Karpas-422 (cell line): ENCODE results near the gene PTPN23. TPM values are rescaled to one million over a fixed set of nuclear protein-coding genes. Genes with fewer than 3 reads are reported as not detected.
A peak's percentile ranks its signal among the peaks of the same experiment; 100 is the strongest.

Experiments
- DNase-seq: peaks from one replicate; pipeline ENCODE4 v3.0.0-alpha.2; 2015
- H2AFZ ChIP-seq: fragments of 200-600 bp; sonication (generic); 2 replicates; pipeline ENCODE4 v1.6.1; 2014; ENCODE audit warnings: antibody characterized with exemption, low read length, mixed read lengths
- H3K27ac ChIP-seq: fragments of 200-600 bp; sonication (generic); 2 replicates; pipeline ENCODE4 v1.5.1; 2014; ENCODE audit warnings: mild to moderate bottlenecking, low read length, moderate library complexity
- H3K27me3 ChIP-seq: fragments of 200-600 bp; sonication (generic); 2 replicates; pipeline ENCODE4 v1.6.1; 2014; ENCODE audit warnings: low read length, mixed read lengths
- H3K36me3 ChIP-seq: fragments of 200-600 bp; sonication (generic); 2 replicates; pipeline ENCODE4 v1.6.1; 2014; ENCODE audit warnings: low read length, mixed read lengths; ENCODE audit not compliant: insufficient read depth
- H3K4me1 ChIP-seq: fragments of 200-600 bp; sonication (generic); 2 replicates; pipeline ENCODE4 v1.6.1; 2014; ENCODE audit warnings: mild to moderate bottlenecking, low read length, mixed read lengths
- H3K4me2 ChIP-seq: fragments of 200-600 bp; sonication (generic); 2 replicates; pipeline ENCODE4 v1.6.1; 2014; ENCODE audit warnings: low read length, low read depth, mild to moderate bottlenecking; ENCODE audit not compliant: poor library complexity, severe bottlenecking
- H3K4me3 ChIP-seq: fragments of 200-600 bp; sonication (generic); 2 replicates; pipeline ENCODE4 v1.5.1; 2014; ENCODE audit warnings: mild to moderate bottlenecking, antibody characterized with exemption, low read length, mixed read lengths
- H3K79me2 ChIP-seq: fragments of 200-600 bp; sonication (generic); 2 replicates; pipeline ENCODE4 v1.6.1; 2014; ENCODE audit warnings: mild to moderate bottlenecking, low read length, mixed read lengths
- H3K9ac ChIP-seq: fragments of 200-600 bp; sonication (generic); 2 replicates; pipeline ENCODE4 v1.6.0; 2014; ENCODE audit warnings: low read length
- H3K9me2 ChIP-seq: fragments of 200-600 bp; sonication (generic), shearing (Covaris generic); replicated peaks from 2 replicates; pipeline ENCODE4 v1.6.0; 2014; ENCODE audit warnings: mild to moderate bottlenecking, low read length, moderate library complexity; ENCODE audit not compliant: insufficient read depth
- H3K9me3 ChIP-seq: fragments of 300-700, 200-600 bp; sonication (generic); 2 replicates; pipeline ENCODE4 v1.6.1; 2014; ENCODE audit warnings: low read length, mixed read lengths
- H4K20me1 ChIP-seq: fragments of 200-600 bp; sonication (generic); 2 replicates; pipeline ENCODE4 v1.6.1; 2014; ENCODE audit warnings: mild to moderate bottlenecking, antibody characterized with exemption, low read length, low read depth; ENCODE audit not compliant: insufficient read depth
- total RNA-seq: library from RNA; depleted of rRNA; stranded (reverse); fragments of >200 nt; shearing (Covaris generic); gene quantifications from 2 replicates; pipeline ENCODE4 v1.2.3, GENCODE V29; 2014; ENCODE audit warnings: low replicate concordance

The PTPN23 gene
- total RNA-seq, 1 experiment from 2014 or later = 7.9 TPM

GRCh38 chr3:47377186-47377585 is 3.6 kb upstream of the PTPN23 start:
- H3K27me3 ChIP-seq = no peaks in the 10 kb centered on the region
- H3K4me3 ChIP-seq = no peak overlapping the region
- H3K36me3 ChIP-seq = no peaks in the 10 kb centered on the region
- H3K4me2 ChIP-seq = peak overlapping the region; percentile 23
- H3K27ac ChIP-seq = no peak overlapping the region
- H2AFZ ChIP-seq = no peak overlapping the region
- H3K9me3 ChIP-seq = no peaks in the 10 kb centered on the region
- H4K20me1 ChIP-seq = peaks cover 7% of the 10 kb centered on the region; the same call in 1 of the 2 replicates
- peaks cover 32% of the 10 kb centered on the region for H3K4me1 ChIP-seq
- H3K79me2 ChIP-seq = peaks cover 20% of the 10 kb centered on the region
- H3K9me2 ChIP-seq = no peaks in the 10 kb centered on the region
- peak; percentile 57 for DNase-seq
- peak overlapping the region; percentile 25 for H3K9ac ChIP-seq

DNA sequence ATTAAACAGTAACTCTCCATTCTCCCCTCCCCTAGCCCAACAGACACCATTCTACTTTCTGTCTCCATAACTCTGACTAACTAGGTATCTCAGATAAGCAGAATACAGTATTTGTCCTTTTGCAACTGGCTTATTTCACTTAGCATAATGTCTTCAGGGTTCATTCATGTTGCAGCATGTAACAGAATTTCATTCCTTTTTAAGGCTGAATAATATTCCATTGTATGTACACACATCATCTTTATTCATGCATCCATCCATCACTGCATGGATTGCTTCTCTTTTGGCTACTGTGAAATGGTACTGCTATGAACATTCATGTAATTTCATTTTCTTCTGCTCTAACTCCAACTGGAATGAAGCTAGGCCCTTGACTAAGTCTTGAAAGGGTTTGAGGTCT is 2.0 kb upstream of the PTPN23 start:
- no peak overlapping the region for H3K27ac ChIP-seq
- H3K36me3 ChIP-seq = no peaks in the 10 kb centered on the region
- H4K20me1 ChIP-seq = peaks cover 16% of the 10 kb centered on the region
- H3K79me2 ChIP-seq = peaks cover 37% of the 10 kb centered on the region
- H2AFZ ChIP-seq = no peak overlapping the region
- no peak overlapping the region for H3K9ac ChIP-seq
- no peak for DNase-seq
- H3K4me2 ChIP-seq = peak overlapping the region; percentile 94
- no peaks in the 10 kb centered on the region for H3K27me3 ChIP-seq
- H3K4me1 ChIP-seq = peaks cover 38% of the 10 kb centered on the region
- no peaks in the 10 kb centered on the region for H3K9me2 ChIP-seq
- no peaks in the 10 kb centered on the region for H3K9me3 ChIP-seq
- H3K4me3 ChIP-seq = no peak overlapping the region

DNA sequence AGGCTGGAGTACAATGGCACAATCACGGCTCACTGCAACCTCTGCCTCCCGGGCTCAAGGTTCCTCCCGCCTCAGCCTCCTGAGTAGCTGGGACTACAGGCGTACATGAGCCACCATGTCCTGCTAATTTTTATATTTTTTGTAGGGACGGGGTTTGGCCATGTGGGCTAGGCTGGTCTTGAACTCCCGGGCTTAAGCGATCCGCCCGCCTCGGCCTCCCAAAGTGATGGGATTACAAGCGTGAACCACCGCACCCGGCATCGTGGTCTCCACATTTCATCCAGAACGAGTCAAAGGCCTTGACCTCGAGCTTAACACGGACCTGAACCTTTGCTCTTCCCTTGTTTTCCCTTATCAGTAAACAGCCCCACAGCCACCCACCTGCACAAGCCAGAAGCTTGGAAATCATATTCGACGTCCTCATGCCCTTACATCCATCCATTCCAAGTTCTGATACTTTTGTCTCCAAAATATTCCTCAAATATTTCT is 1.4 kb upstream of the PTPN23 start:
- DNase-seq = no peak
- Histone ChIP-seq H3K9ac (peak overlapping the region; percentile 89), H3K79me2 (peaks cover 43% of the 10 kb centered on the region), H3K27me3 (no peaks in the 10 kb centered on the region), H3K9me2 (no peaks in the 10 kb centered on the region), H3K9me3 (no peaks in the 10 kb centered on the region), H3K4me3 (peak overlapping the region; percentile 88), H3K27ac (no peak overlapping the region), H3K4me2 (peak overlapping the region; percentile 94), H4K20me1 (peaks cover 16% of the 10 kb centered on the region), H3K4me1 (peaks cover 38% of the 10 kb centered on the region), H2AFZ (no peak overlapping the region), H3K36me3 (no peaks in the 10 kb centered on the region)

GRCh38 chr3:47380026-47380600 is 708 bp upstream of the PTPN23 start:
- H4K20me1 ChIP-seq = peaks cover 16% of the 10 kb centered on the region
- H3K4me3 ChIP-seq = peak overlapping the region; percentile 88
- peaks cover 49% of the 10 kb centered on the region for H3K79me2 ChIP-seq
- no peaks in the 10 kb centered on the region for H3K9me2 ChIP-seq
- peaks cover 38% of the 10 kb centered on the region for H3K4me1 ChIP-seq
- no peaks in the 10 kb centered on the region for H3K9me3 ChIP-seq
- H3K36me3 ChIP-seq = no peaks in the 10 kb centered on the region
- peak overlapping the region; percentile 45 for H3K27ac ChIP-seq
- peak overlapping the region; percentile 94 for H3K4me2 ChIP-seq
- no peaks in the 10 kb centered on the region for H3K27me3 ChIP-seq
- peak overlapping the region; percentile 12; the same call in 1 of the 2 replicates for H2AFZ ChIP-seq
- H3K9ac ChIP-seq = peak overlapping the region; percentile 89
- no peak for DNase-seq

- Histone ChIP-seq H3K27me3 (no peaks in the 10 kb centered on the region), H3K36me3 (0 out of 2 replicates have a peak, but pooled peaks cover 2% of the 10 kb centered on the region), H3K27ac (peak overlapping the region; percentile 77), H3K4me1 (peaks cover 38% of the 10 kb centered on the region), H2AFZ (0 out of 2 replicates have a peak overlapping the region, but pooled peaks have one; percentile 44), H3K9me2 (no peaks in the 10 kb centered on the region), H3K79me2 (peaks cover 63% of the 10 kb centered on the region), H3K9me3 (no peaks in the 10 kb centered on the region), H3K9ac (peak overlapping the region; percentile 89), H3K4me2 (peak overlapping the region; percentile 94), H4K20me1 (peaks cover 17% of the 10 kb centered on the region), H3K4me3 (peak overlapping the region; percentile 88)
- DNase-seq = peak; percentile 96
Observed at GRCh38 chr3:47381317-47382157, 716 bp downstream of the PTPN23 start.

GRCh38 chr3:47384425-47384824 is 3.6 kb downstream of the PTPN23 start:
- Histone ChIP-seq H2AFZ (no peak overlapping the region), H4K20me1 (peaks cover 29% of the 10 kb centered on the region), H3K27me3 (no peaks in the 10 kb centered on the region), H3K4me3 (no peak overlapping the region), H3K79me2 (peaks cover 92% of the 10 kb centered on the region), H3K36me3 (peaks cover 8% of the 10 kb centered on the region; the same call in 1 of the 2 replicates), H3K9me2 (no peaks in the 10 kb centered on the region), H3K4me2 (no peak overlapping the region), H3K9me3 (no peaks in the 10 kb centered on the region), H3K9ac (no peak overlapping the region), H3K27ac (no peak overlapping the region), H3K4me1 (peaks cover 19% of the 10 kb centered on the region)
- DNase-seq = no peak

- no peak overlapping the region for H3K9ac ChIP-seq
Observed at GRCh38 chr3:47385007-47385406, 4.2 kb downstream of the PTPN23 start.

GRCh38 chr3:47385796-47386195 is 5.0 kb downstream of the PTPN23 start:
- Histone ChIP-seq H3K4me2 (no peak overlapping the region), H4K20me1 (peaks cover 37% of the 10 kb centered on the region), H3K4me1 (peaks cover 13% of the 10 kb centered on the region), H2AFZ (no peak overlapping the region), H3K27me3 (no peaks in the 10 kb centered on the region), H3K9me3 (no peaks in the 10 kb centered on the region), H3K4me3 (no peak overlapping the region), H3K9ac (no peak overlapping the region), H3K36me3 (peaks cover 8% of the 10 kb centered on the region; the same call in 1 of the 2 replicates), H3K27ac (no peak overlapping the region), H3K9me2 (no peaks in the 10 kb centered on the region), H3K79me2 (peaks cover 92% of the 10 kb centered on the region)
- no peak for DNase-seq

More at GRCh38 chr3:47385007-47385406, 4.2 kb downstream of the PTPN23 start:
- Histone ChIP-seq H3K4me2 (no peak overlapping the region), H3K4me1 (peaks cover 13% of the 10 kb centered on the region), H3K36me3 (peaks cover 8% of the 10 kb centered on the region; the same call in 1 of the 2 replicates), H3K9me2 (no peaks in the 10 kb centered on the region), H2AFZ (no peak overlapping the region), H4K20me1 (peaks cover 30% of the 10 kb centered on the region), H3K79me2 (peaks cover 88% of the 10 kb centered on the region), H3K9me3 (no peaks in the 10 kb centered on the region), H3K27ac (no peak overlapping the region), H3K27me3 (no peaks in the 10 kb centered on the region), H3K4me3 (no peak overlapping the region)
- DNase-seq = no peak
